IMR-90 (cell line): ENCODE results near the gene URB2. TPM values are rescaled to one million over a fixed set of nuclear protein-coding genes. Genes with fewer than 3 reads are reported as not detected.

Experiments used
- ATAC-seq: fragments of 200-7000 bp; cut with Tn5 transposase; 2 replicates; pipeline ENCODE4 v1.9.1; 2020; ENCODE audit warnings: low read depth, mild to moderate bottlenecking, moderate library complexity
- BruUV-seq: library from RNA; stranded (reverse); fragments of 400-500 nt; replicated peaks from 2 replicates; lab custom pipeline; 2021; lab: Mats Ljungman, UMichigan
- CTCF ChIA-PET: fragments of 300-600 bp; formaldehyde crosslinking; extraction: SDS; loops from one replicate; lab custom pipeline; 2021; ENCODE audit warnings: antibody characterized with exemption; lab: Yijun Ruan, JAX
- POLR2A ChIA-PET: fragments of 300-600 bp; sonication (Branson Sonifier 250); formaldehyde crosslinking; loops from one replicate; lab custom pipeline; 2022; ENCODE audit warnings: antibody characterized with exemption; ENCODE audit not compliant: unreplicated experiment; lab: Charles Lee
- DNase-seq: peaks from one replicate; pipeline ENCODE4 v3.0.0; 2013
- H2AFZ ChIP-seq: replicated peaks from 2 replicates; pipeline ENCODE3; 2013; ENCODE audit warnings: low read length, mild to moderate bottlenecking; ENCODE audit not compliant: poor library complexity
- H2AK5ac ChIP-seq: 2 replicates; pipeline ENCODE4 v1.6.1; 2013; ENCODE audit warnings: low read depth, low read length, inconsistent platforms
- H2AK9ac ChIP-seq: replicated peaks from 2 replicates; pipeline ENCODE3; 2013; ENCODE audit warnings: mild to moderate bottlenecking, low read depth, low read length, moderate library complexity; ENCODE audit not compliant: poor library complexity
- H2BK120ac ChIP-seq: 2 replicates; pipeline ENCODE4 v1.6.1; 2013; ENCODE audit warnings: low read depth, low read length, inconsistent platforms
- H2BK15ac ChIP-seq: 3 replicates; pipeline ENCODE4 v1.6.1; 2013; ENCODE audit warnings: low read depth, low read length, inconsistent platforms
- H2BK20ac ChIP-seq: 2 replicates; pipeline ENCODE4 v1.6.1; 2013; ENCODE audit warnings: low read depth, mild to moderate bottlenecking, inconsistent platforms, low read length, moderate library complexity
- H2BK5ac ChIP-seq: 2 replicates; pipeline ENCODE4 v1.6.1; 2013; ENCODE audit warnings: mild to moderate bottlenecking, low read depth, low read length, inconsistent platforms; ENCODE audit not compliant: poor library complexity, severe bottlenecking
- H3K14ac ChIP-seq: replicated peaks from 2 replicates; pipeline ENCODE4 v1.6.1; 2013; ENCODE audit warnings: low read depth, low read length, inconsistent platforms
- H3K18ac ChIP-seq: 2 replicates; pipeline ENCODE4 v1.6.1; 2013; ENCODE audit warnings: low read depth, low read length, control low read depth
- H3K23ac ChIP-seq: 2 replicates; pipeline ENCODE4 v1.6.1; 2013; ENCODE audit warnings: low read depth, low read length, inconsistent platforms
- H3K27ac ChIP-seq: 2 replicates; pipeline ENCODE4 v1.5.1; 2013; ENCODE audit warnings: mild to moderate bottlenecking, control low read depth, low read length; ENCODE audit not compliant: insufficient read depth
- H3K27me3 ChIP-seq: 2 replicates; pipeline ENCODE4 v1.6.1; 2013; ENCODE audit warnings: low read length; ENCODE audit not compliant: control insufficient read depth, insufficient read depth
- H3K36me3 ChIP-seq: 2 replicates; pipeline ENCODE4 v1.6.1; 2013; ENCODE audit warnings: low read length, mixed read lengths; ENCODE audit not compliant: control insufficient read depth, insufficient read depth
- H3K4ac ChIP-seq: 2 replicates; pipeline ENCODE4 v1.6.1; 2013; ENCODE audit warnings: low read depth, low read length, inconsistent platforms
- H3K4me1 ChIP-seq: 2 replicates; pipeline ENCODE4 v1.6.1; 2013; ENCODE audit warnings: low read length, mixed read lengths; ENCODE audit not compliant: control insufficient read depth, insufficient read depth
- H3K4me2 ChIP-seq: 2 replicates; pipeline ENCODE4 v1.6.1; 2013; ENCODE audit warnings: low read depth, mild to moderate bottlenecking, control low read depth, low read length, moderate library complexity
- H3K4me3 ChIP-seq: 2 replicates; pipeline ENCODE4 v1.5.1; 2013; ENCODE audit warnings: low read depth, mild to moderate bottlenecking, control low read depth, low read length, moderate library complexity; ENCODE audit not compliant: insufficient read depth
- H3K56ac ChIP-seq: 2 replicates; pipeline ENCODE4 v1.6.1; 2013; ENCODE audit warnings: low read length, inconsistent platforms; ENCODE audit not compliant: insufficient read depth; ENCODE audit errors: extremely low read depth
- H3K79me1 ChIP-seq, 2 experiments: 2 replicates each; pipeline ENCODE4 v1.6.1; 2013; ENCODE audit warnings: low read length in 2 of 2, inconsistent platforms in 1 of 2, low read depth in 1 of 2
- H3K9ac ChIP-seq: 2 replicates; pipeline ENCODE4 v1.6.1; 2013; ENCODE audit warnings: low read depth, low read length, control low read depth
- H3K9me1 ChIP-seq: 2 replicates; pipeline ENCODE4 v1.6.1; 2013; ENCODE audit warnings: low read length, inconsistent platforms; ENCODE audit not compliant: insufficient read depth
- H3K9me3 ChIP-seq: 2 replicates; pipeline ENCODE4 v1.6.1; 2013; ENCODE audit warnings: low read length; ENCODE audit not compliant: control insufficient read depth, insufficient read depth
- H4K20me1 ChIP-seq: 2 replicates; pipeline ENCODE4 v1.6.1; 2013; ENCODE audit warnings: low read length, inconsistent platforms; ENCODE audit not compliant: insufficient read depth
- H4K5ac ChIP-seq: 2 replicates; pipeline ENCODE4 v1.6.1; 2013; ENCODE audit warnings: mild to moderate bottlenecking, low read depth, low read length, control low read depth
- H4K8ac ChIP-seq, 2 experiments: 2 replicates each; pipeline ENCODE4 v1.6.1; 2013; ENCODE audit warnings: low read depth in 2 of 2, low read length in 2 of 2, control low read depth in 1 of 2, inconsistent platforms in 1 of 2
- H4K91ac ChIP-seq: 2 replicates; pipeline ENCODE4 v1.6.1; 2013; ENCODE audit warnings: low read depth, low read length, inconsistent platforms; ENCODE audit not compliant: insufficient read depth
- BHLHE40 ChIP-seq: fragments of 150-350 bp; IDR thresholded peaks from 2 replicates; pipeline ENCODE4 v1.6.1; 2016; ENCODE audit warnings: mild to moderate bottlenecking, low read depth, low read length
- CTCF ChIP-seq: conservative IDR thresholded peaks from 2 replicates; pipeline ENCODE4 v1.5.1; 2012; ENCODE audit warnings: mild to moderate bottlenecking, low read depth, low read length, improper control_type of control experiment
- FOS ChIP-seq: fragments of 150-350 bp; IDR thresholded peaks from 2 replicates; pipeline ENCODE4 v1.6.1; 2016; ENCODE audit warnings: low read depth, low read length
- MAFK ChIP-seq: IDR thresholded peaks from 2 replicates; pipeline ENCODE4 v1.6.1; 2012; ENCODE audit warnings: low read depth, low read length, improper control_type of control experiment
- RAD21 ChIP-seq: IDR thresholded peaks from 2 replicates; pipeline ENCODE4 v1.6.1; 2012; ENCODE audit warnings: low read length, improper control_type of control experiment
- RCOR1 ChIP-seq: IDR thresholded peaks from 2 replicates; pipeline ENCODE4 v1.6.1; 2012; ENCODE audit warnings: mild to moderate bottlenecking, low read length, improper control_type of control experiment; ENCODE audit not compliant: insufficient replicate concordance
- USF2 ChIP-seq: fragments of 150-350 bp; IDR thresholded peaks from 2 replicates; pipeline ENCODE4 v1.6.1; 2017; ENCODE audit warnings: mild to moderate bottlenecking, antibody characterized with exemption, low read length, low read depth
- WGBS, 2 experiments: methylation state at CpG; one replicate each; pipeline versions ENCODE4 v1.1.5 to v1.1.7; 2013; ENCODE audit warnings: missing lambda C conversion rate in 2 of 2; ENCODE audit not compliant: insufficient read length in 1 of 2; ENCODE audit errors: extremely low coverage in 2 of 2; 5-methylcytosine and 5-hydroxymethylcytosine counted together
- dilution Hi-C: fragments of 300-500 bp; cut with HindIII; formaldehyde crosslinking; loops from one replicate; pipeline ENCODE4 v1.14.3; 2018; ENCODE audit warnings: low sequenced_read_pairs; ENCODE audit not compliant: unreplicated experiment
- in situ Hi-C: fragments of 300-500 bp; cut with MboI; formaldehyde crosslinking; loops from 3 replicates; pipeline ENCODE4 v1.14.3; 2019; ENCODE audit warnings: low sequenced_read_pairs, inconsistent platforms, mixed read lengths
- intact Hi-C: fragments of 100-400 bp; cut with micrococcal nuclease; formaldehyde crosslinking; loops from 2 replicates; pipeline ENCODE4 v1.10.0; 2022
- polyA plus RNA-seq, 3 experiments: library from polyadenylated mRNA; depleted of rRNA; stranded (reverse); fragments of >200 nt; gene quantifications; 2 replicates each; pipeline ENCODE4 v1.2.3, GENCODE V29; 2012; ENCODE audit warnings: low replicate concordance in 1 of 3
- total RNA-seq: library from RNA; depleted of rRNA; stranded (reverse); fragments of >200 nt; gene quantifications from 2 replicates; pipeline ENCODE4 v1.2.3, GENCODE V29; 2012

The URB2 gene
- total and polyA plus RNA-seq, 2 of the 4 experiments (the other 2 are of a cell fraction), result 5.9 to 15.4 TPM

DNA sequence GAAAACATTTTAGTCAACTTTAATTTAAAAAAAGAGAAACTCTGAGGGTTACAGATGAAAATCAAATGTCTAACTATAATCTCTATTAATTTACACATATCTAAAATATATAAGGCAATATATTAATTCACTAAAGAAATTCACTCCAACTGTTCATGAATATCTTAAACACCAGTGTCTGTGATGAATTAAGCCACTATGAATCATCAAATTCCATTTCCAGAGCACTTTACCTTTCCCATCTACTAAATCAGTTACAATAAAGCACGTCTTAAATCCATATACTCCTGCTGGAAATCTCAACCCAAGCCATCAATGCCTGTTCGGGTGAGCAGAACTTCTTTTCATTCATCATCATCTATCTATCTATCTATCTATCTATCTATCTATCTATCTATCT lies 4.4 kb upstream of the URB2 start:
- ATAC-seq (no peak), DNase-seq (peak; percentile 19)
- Histone ChIP-seq H3K23ac (no peak overlapping the region), H2BK20ac (no peak overlapping the region), H2AK9ac (no peak overlapping the region), H3K9me1 (peaks cover 12% of the 10 kb centered on the region), H3K79me1 (peaks cover 21 to 67% of the 10 kb centered on the region in 2 experiments), H2BK120ac (no peak overlapping the region), H3K4me2 (no peak overlapping the region), H3K27ac (no peak overlapping the region), H3K9ac (no peak overlapping the region), H3K9me3 (no peaks in the 10 kb centered on the region), H2BK5ac (no peak overlapping the region), H4K8ac (no peak overlapping the region), H3K56ac (no peak overlapping the region), H2AFZ (no peak overlapping the region), H3K4ac (no peak overlapping the region), H3K14ac (no peak overlapping the region), H4K5ac (no peak overlapping the region), H2AK5ac (no peak overlapping the region), H3K27me3 (no peaks in the 10 kb centered on the region), H4K91ac (no peak overlapping the region), H3K4me3 (no peak overlapping the region), H4K20me1 (peaks cover 67% of the 10 kb centered on the region), H2BK15ac (no peak overlapping the region), H3K4me1 (peaks cover 3% of the 10 kb centered on the region), H3K18ac (no peak overlapping the region), H3K36me3 (0 out of 2 replicates have a peak, but pooled peaks cover 2% of the 10 kb centered on the region)
- intact Hi-C loops (no loop called here), dilution Hi-C loops (no loop called here), in situ Hi-C loops (no loop called here)
- TF ChIP-seq BHLHE40, result no peak
- no peak for TF ChIP-seq MAFK
- TF ChIP-seq RAD21, result no peak
- TF ChIP-seq CTCF, result no peak
- no peak for TF ChIP-seq USF2
- TF ChIP-seq RCOR1, result no peak
- no peak for TF ChIP-seq FOS
- WGBS, 2 experiments, result no CpG with 5 or more reads among the region's 2 CpGs
- BruUV-seq, result no TSS peak
- CTCF ChIA-PET, result no interaction called here
- POLR2A ChIA-PET, result no interaction called here
